ENCODE measurements around the gene TERC.

DNA sequence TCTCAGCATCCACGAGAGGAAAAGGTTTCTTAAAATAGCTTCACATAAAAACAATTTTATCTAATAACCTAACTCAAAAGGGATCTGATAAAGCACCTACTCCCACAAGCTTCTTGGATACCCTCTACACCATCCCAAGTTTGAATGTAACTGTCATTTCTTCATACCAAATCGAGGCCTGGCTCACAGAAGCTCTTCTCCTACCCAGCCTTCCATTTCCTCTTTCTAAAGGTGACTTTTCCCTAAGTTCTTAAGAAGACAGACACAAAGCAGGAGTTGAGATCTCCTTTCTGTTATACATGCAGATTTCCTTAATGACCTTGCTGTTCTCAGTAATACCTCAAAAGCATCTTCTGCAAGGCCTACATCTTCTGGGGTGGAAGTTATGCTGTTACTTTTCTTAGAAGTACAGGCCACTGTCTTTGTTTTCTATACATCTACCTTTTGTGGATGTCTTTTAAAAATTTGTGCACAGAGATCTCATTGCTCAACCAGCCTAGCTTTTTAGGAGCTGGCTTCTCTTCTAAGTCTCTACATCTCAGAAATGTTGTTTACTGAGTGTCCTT, 44.5 kb upstream of the TERC start:
- TF ChIP-seq EZH2 (IDR thresholded peaks at IDR 0.05) (no peak), POLR2AphosphoS5 (IDR thresholded peaks at IDR 0.05; ENCODE audit: borderline replicate concordance, low read depth, low read length) (no peak), FOXP2 (optimal IDR thresholded peaks at IDR 0.05; ENCODE audit: control extremely low read depth, extremely low read length, insufficient read depth) (no peak)
